ENCODE results near the gene WAPL.

DNA sequence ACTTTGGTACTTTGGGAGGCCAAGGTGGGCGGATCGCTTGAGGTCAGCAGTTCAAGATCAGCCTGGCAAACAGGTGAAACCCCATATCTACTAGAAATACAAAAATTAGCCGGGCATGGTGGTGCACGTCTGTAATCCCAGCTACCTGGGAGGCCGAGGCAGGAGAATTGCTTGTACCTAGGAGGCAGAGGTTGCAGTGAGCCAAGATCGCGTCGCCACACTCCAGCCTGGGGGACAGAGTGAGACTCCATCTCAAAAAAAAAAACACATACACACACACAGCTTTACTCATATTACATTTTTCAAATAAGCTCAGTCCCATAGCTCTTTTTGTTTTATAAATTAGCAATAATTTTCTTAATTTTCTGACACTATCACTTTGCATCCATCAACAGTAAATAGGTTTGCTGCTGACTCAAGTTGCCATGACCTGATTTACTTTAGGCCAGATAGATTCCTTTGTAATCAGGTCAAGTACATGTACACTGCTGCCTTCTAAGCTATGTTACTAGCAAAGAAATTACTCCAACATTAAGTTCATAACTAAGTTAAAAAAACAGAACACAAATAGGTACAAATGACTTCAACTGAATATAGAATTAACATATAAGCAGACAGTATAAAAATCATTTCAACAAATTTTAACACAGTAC, 31.5 kb downstream of the WAPL start:
- TF ChIP-seq, protein P1, sequence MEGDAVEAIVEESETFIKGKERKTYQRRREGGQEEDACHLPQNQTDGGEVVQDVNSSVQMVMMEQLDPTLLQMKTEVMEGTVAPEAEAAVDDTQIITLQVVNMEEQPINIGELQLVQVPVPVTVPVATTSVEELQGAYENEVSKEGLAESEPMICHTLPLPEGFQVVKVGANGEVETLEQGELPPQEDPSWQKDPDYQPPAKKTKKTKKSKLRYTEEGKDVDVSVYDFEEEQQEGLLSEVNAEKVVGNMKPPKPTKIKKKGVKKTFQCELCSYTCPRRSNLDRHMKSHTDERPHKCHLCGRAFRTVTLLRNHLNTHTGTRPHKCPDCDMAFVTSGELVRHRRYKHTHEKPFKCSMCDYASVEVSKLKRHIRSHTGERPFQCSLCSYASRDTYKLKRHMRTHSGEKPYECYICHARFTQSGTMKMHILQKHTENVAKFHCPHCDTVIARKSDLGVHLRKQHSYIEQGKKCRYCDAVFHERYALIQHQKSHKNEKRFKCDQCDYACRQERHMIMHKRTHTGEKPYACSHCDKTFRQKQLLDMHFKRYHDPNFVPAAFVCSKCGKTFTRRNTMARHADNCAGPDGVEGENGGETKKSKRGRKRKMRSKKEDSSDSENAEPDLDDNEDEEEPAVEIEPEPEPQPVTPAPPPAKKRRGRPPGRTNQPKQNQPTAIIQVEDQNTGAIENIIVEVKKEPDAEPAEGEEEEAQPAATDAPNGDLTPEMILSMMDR (IDR thresholded peaks at IDR 0.05): no peak
- no peak for TF ChIP-seq POLR2A (IDR thresholded peaks at IDR 0.05)

Measured in right lobe of liver (tissue), 4 donors.